ENCODE results near the gene LSAMP.
A peak's percentile ranks its signal among the peaks of the same experiment; 100 is the strongest.

The LSAMP gene

DNA sequence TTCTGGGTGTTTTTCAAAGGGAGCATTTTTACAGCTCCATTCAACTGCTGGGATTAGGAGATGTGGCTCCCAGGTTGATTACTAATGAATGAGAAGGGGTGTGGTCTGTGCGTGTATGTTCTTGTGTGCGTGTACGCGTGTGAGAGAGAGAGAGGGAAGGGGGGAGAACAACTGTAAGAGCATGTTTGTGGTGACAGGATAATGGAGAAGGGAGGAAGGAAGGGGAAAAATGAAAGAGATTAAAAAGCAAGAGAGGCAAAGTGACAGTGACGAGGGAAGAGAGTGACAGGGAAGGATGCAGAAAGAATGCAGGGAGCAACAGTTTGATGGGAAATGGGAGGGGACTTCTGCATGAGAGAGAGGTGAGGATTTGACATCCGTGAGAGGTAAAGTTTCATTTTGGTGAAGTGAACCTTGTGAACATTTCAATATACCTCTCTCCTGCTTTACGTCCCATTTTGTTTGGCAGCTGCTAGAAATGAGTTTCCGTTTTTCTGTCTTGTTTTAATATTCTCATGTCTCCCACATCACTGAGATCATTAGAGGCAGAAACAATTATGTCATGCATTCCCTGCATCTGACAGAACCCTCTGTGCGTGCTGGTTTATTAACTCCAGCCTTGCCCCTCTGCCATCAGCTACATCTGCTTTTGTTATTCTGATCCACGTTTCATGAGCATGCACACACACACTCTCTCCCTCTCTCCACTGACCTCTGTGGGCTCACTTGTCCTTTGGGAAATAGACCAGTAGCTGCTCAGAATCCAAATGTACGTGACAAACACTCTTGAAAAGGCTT lies 660.3 kb downstream of the LSAMP start (continued):
- TF ChIP-seq SCRT1 (tag by site-specific recombination; IDR thresholded peaks at IDR 0.05; ENCODE audit: borderline replicate concordance) (peak; percentile 92), ZFHX2 (tag by site-specific recombination; conservative IDR thresholded peaks at IDR 0.05) (no peak), ZBTB20 (tag by site-specific recombination; IDR thresholded peaks at IDR 0.05) (no peak), ZNF416 (tag by site-specific recombination; IDR thresholded peaks at IDR 0.05) (no peak), ZBTB17 (tag by site-specific recombination; IDR thresholded peaks at IDR 0.05) (peak; percentile 58), ZNF510 (tag by site-specific recombination; IDR thresholded peaks at IDR 0.05; ENCODE audit: insufficient replicate concordance) (no peak), ZFP69B (tag by site-specific recombination; IDR thresholded peaks at IDR 0.05) (0 out of 2 replicates have a peak, but pooled peaks have one; percentile 15), ZNF274 (IDR thresholded peaks at IDR 0.05; ENCODE audit: low read length) (no peak), ZNF274 (tag by site-specific recombination; IDR thresholded peaks at IDR 0.05; ENCODE audit: borderline replicate concordance) (no peak), ZNF768 (tag by site-specific recombination; IDR thresholded peaks at IDR 0.05) (no peak), ZFP3 (tag by site-specific recombination; IDR thresholded peaks at IDR 0.05; ENCODE audit: low read depth) (no peak), ZNF561 (tag by site-specific recombination; IDR thresholded peaks at IDR 0.05; ENCODE audit: borderline replicate concordance) (no peak), SP2 (tag by site-specific recombination; IDR thresholded peaks at IDR 0.05) (no peak), SCRT2 (tag by site-specific recombination; IDR thresholded peaks at IDR 0.05) (peak; percentile 98), ZNF157 (tag by site-specific recombination; IDR thresholded peaks at IDR 0.05) (no peak; the same call in 1 of the 2 replicates), MZF1 (tag by site-specific recombination; IDR thresholded peaks at IDR 0.05; ENCODE audit: borderline replicate concordance) (no peak), ZNF394 (tag by site-specific recombination; IDR thresholded peaks at IDR 0.05; ENCODE audit: borderline replicate concordance) (no peak), ZNF624 (tag by site-specific recombination; IDR thresholded peaks at IDR 0.05) (no peak), ZNF707 (tag by site-specific recombination; IDR thresholded peaks at IDR 0.05) (no peak), ZNF558 (tag by site-specific recombination; IDR thresholded peaks at IDR 0.05) (0 out of 2 replicates have a peak, but pooled peaks have one; percentile 30)
- TF ChIP-seq, protein P1, sequence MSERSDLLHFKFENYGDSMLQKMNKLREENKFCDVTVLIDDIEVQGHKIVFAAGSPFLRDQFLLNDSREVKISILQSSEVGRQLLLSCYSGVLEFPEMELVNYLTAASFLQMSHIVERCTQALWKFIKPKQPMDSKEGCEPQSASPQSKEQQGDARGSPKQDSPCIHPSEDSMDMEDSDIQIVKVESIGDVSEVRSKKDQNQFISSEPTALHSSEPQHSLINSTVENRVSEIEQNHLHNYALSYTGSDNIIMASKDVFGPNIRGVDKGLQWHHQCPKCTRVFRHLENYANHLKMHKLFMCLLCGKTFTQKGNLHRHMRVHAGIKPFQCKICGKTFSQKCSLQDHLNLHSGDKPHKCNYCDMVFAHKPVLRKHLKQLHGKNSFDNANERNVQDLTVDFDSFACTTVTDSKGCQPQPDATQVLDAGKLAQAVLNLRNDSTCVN (tag by site-specific recombination; optimal IDR thresholded peaks at IDR 0.05) = no peak
- TF ChIP-seq, protein P2, sequence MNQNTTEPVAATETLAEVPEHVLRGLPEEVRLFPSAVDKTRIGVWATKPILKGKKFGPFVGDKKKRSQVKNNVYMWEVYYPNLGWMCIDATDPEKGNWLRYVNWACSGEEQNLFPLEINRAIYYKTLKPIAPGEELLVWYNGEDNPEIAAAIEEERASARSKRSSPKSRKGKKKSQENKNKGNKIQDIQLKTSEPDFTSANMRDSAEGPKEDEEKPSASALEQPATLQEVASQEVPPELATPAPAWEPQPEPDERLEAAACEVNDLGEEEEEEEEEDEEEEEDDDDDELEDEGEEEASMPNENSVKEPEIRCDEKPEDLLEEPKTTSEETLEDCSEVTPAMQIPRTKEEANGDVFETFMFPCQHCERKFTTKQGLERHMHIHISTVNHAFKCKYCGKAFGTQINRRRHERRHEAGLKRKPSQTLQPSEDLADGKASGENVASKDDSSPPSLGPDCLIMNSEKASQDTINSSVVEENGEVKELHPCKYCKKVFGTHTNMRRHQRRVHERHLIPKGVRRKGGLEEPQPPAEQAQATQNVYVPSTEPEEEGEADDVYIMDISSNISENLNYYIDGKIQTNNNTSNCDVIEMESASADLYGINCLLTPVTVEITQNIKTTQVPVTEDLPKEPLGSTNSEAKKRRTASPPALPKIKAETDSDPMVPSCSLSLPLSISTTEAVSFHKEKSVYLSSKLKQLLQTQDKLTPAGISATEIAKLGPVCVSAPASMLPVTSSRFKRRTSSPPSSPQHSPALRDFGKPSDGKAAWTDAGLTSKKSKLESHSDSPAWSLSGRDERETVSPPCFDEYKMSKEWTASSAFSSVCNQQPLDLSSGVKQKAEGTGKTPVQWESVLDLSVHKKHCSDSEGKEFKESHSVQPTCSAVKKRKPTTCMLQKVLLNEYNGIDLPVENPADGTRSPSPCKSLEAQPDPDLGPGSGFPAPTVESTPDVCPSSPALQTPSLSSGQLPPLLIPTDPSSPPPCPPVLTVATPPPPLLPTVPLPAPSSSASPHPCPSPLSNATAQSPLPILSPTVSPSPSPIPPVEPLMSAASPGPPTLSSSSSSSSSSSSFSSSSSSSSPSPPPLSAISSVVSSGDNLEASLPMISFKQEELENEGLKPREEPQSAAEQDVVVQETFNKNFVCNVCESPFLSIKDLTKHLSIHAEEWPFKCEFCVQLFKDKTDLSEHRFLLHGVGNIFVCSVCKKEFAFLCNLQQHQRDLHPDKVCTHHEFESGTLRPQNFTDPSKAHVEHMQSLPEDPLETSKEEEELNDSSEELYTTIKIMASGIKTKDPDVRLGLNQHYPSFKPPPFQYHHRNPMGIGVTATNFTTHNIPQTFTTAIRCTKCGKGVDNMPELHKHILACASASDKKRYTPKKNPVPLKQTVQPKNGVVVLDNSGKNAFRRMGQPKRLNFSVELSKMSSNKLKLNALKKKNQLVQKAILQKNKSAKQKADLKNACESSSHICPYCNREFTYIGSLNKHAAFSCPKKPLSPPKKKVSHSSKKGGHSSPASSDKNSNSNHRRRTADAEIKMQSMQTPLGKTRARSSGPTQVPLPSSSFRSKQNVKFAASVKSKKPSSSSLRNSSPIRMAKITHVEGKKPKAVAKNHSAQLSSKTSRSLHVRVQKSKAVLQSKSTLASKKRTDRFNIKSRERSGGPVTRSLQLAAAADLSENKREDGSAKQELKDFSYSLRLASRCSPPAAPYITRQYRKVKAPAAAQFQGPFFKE (tag by site-specific recombination; IDR thresholded peaks at IDR 0.05; ENCODE audit: borderline replicate concordance) = no peak
- TF ChIP-seq, protein P3, sequence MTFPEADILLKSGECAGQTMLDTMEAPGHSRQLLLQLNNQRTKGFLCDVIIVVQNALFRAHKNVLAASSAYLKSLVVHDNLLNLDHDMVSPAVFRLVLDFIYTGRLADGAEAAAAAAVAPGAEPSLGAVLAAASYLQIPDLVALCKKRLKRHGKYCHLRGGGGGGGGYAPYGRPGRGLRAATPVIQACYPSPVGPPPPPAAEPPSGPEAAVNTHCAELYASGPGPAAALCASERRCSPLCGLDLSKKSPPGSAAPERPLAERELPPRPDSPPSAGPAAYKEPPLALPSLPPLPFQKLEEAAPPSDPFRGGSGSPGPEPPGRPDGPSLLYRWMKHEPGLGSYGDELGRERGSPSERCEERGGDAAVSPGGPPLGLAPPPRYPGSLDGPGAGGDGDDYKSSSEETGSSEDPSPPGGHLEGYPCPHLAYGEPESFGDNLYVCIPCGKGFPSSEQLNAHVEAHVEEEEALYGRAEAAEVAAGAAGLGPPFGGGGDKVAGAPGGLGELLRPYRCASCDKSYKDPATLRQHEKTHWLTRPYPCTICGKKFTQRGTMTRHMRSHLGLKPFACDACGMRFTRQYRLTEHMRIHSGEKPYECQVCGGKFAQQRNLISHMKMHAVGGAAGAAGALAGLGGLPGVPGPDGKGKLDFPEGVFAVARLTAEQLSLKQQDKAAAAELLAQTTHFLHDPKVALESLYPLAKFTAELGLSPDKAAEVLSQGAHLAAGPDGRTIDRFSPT (tag by site-specific recombination; IDR thresholded peaks at IDR 0.05) = peak; percentile 48; the same call in 1 of the 2 replicates
- TF ChIP-seq, protein P4, sequence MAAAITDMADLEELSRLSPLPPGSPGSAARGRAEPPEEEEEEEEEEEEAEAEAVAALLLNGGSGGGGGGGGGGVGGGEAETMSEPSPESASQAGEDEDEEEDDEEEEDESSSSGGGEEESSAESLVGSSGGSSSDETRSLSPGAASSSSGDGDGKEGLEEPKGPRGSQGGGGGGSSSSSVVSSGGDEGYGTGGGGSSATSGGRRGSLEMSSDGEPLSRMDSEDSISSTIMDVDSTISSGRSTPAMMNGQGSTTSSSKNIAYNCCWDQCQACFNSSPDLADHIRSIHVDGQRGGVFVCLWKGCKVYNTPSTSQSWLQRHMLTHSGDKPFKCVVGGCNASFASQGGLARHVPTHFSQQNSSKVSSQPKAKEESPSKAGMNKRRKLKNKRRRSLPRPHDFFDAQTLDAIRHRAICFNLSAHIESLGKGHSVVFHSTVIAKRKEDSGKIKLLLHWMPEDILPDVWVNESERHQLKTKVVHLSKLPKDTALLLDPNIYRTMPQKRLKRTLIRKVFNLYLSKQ (tag by site-specific recombination; IDR thresholded peaks at IDR 0.05; ENCODE audit: borderline replicate concordance) = no peak
- TF ChIP-seq, protein P5, sequence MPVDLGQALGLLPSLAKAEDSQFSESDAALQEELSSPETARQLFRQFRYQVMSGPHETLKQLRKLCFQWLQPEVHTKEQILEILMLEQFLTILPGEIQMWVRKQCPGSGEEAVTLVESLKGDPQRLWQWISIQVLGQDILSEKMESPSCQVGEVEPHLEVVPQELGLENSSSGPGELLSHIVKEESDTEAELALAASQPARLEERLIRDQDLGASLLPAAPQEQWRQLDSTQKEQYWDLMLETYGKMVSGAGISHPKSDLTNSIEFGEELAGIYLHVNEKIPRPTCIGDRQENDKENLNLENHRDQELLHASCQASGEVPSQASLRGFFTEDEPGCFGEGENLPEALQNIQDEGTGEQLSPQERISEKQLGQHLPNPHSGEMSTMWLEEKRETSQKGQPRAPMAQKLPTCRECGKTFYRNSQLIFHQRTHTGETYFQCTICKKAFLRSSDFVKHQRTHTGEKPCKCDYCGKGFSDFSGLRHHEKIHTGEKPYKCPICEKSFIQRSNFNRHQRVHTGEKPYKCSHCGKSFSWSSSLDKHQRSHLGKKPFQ (tag by site-specific recombination; IDR thresholded peaks at IDR 0.05) = no peak
